Measurements from ENCODE around the gene KLF13. TPM values are rescaled to one million over a fixed set of nuclear protein-coding genes. Genes with fewer than 3 reads are reported as not detected.

Gene KLF13
- total and polyA plus RNA-seq, 2 experiments from 2014 or later, result 15.1 to 35.7 TPM

DNA sequence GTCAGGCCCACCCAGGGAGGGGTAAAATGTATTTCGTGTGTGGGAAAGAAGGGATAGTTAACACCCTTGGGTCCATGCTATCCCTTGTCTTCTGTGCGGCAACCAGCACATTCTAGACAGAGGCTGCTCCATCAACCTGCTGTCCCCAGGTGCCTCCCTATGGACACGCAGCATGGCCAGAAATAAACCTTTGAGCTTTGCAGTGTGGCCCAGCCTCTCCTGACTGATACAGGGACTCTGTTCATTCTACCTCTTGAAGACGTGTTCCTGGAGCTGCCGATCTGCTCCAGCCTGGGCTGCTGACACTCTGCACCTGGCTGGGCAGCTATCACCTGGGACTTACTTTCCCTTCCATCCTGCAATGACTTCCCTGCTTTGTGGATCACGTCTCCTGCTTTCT is 4.1 kb upstream of the KLF13 start:
- Histone ChIP-seq H3K27me3 (no peaks in the 10 kb centered on the region), H3K4me1 (ENCODE audit: low read depth) (peaks cover 6% of the 10 kb centered on the region), H3K36me3 (no peaks in the 10 kb centered on the region), H3K9me3 (ENCODE audit: low read depth) (no peaks in the 10 kb centered on the region), H3K27ac (no peak overlapping the region), H3K4me3 (no peak overlapping the region)
- TF ChIP-seq CTCF (IDR thresholded peaks at IDR 0.05; ENCODE audit: low read depth, low read length), result no peak
- DNase-seq (ENCODE audit: low read depth in 1 of 2, low spot score in 1 of 2), result no peak

- Histone ChIP-seq H3K27ac (no peak overlapping the region), H3K4me3 (no peak overlapping the region), H3K4me1 (ENCODE audit: low read depth) (peaks cover 6% of the 10 kb centered on the region), H3K27me3 (no peaks in the 10 kb centered on the region), H3K9me3 (ENCODE audit: low read depth) (no peaks in the 10 kb centered on the region), H3K36me3 (no peaks in the 10 kb centered on the region)
- DNase-seq (ENCODE audit: low read depth in 1 of 2, low spot score in 1 of 2), result no peak
- TF ChIP-seq CTCF (IDR thresholded peaks at IDR 0.05; ENCODE audit: low read depth, low read length), result no peak
Observed at GRCh38 chr15:31323627-31324026, 3.0 kb upstream of the KLF13 start.

DNA sequence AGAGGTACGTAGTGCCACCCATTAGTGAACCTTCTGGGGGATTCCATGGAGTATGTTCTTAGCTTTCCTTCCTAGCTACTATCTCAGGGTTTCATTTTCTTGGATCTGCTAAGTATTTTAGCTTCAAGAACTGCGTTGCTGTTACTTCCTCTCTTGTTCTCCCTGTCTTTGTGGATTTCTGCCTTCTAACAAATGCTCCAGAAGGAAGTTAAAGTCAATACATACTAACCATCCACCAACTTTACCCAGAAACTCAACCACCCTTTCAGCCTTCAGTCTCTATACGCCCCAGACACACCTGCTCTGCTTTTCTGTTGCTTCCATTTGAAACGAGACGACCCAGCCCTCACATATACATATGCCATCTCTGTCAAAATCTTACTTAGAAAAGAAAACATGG is 2.4 kb upstream of the KLF13 start:
- no peaks in the 10 kb centered on the region for H3K27me3 ChIP-seq
- TF ChIP-seq CTCF (IDR thresholded peaks at IDR 0.05; ENCODE audit: low read depth, low read length), result no peak
- H3K27ac ChIP-seq, result no peak overlapping the region
- H3K9me3 ChIP-seq (ENCODE audit: low read depth), result no peaks in the 10 kb centered on the region
- DNase-seq (ENCODE audit: low read depth in 1 of 2, low spot score in 1 of 2), result no peak
- peaks cover 11% of the 10 kb centered on the region for H3K4me1 ChIP-seq (ENCODE audit: low read depth)
- H3K4me3 ChIP-seq, result no peak overlapping the region
- H3K36me3 ChIP-seq, result no peaks in the 10 kb centered on the region

DNA sequence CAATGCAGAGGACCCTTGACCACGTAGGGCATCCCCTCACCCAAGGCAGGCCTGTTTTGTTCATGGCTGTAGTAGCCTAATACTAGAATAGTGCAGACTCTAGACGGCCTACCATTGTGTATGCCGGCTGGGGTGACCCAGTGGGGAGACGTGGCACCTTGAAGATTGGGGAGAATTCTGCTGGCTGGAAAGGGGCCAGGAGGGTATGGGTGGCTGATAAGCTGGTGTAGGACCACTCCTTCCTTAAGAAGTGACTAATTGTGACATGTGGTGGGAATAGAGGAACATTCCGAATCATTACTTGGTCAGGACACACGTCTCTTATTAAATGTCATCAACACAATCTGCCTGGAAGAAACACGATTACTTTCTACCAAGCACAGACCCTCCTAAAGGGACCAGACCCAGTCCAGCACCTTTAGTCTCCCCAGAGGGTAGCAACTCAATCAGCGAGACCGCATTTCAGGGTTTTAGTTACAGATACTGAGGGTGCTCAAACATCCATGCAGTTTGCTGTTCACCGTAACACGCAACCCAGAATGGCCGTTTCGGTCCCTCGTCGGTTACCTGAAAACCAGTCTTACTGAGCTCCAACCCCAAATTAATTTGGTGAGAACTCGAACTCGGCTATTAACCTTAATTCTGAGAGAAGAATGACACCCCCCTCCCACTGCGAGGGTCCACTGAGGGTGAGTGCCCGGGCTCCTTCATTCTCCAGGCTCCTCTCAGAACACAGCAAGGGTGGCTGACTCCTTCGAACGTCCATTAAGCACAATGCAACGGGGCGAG is 1.6 kb upstream of the KLF13 start:
- no peaks in the 10 kb centered on the region for H3K27me3 ChIP-seq
- no peaks in the 10 kb centered on the region for H3K9me3 ChIP-seq (ENCODE audit: low read depth)
- H3K36me3 ChIP-seq, result no peaks in the 10 kb centered on the region
- DNase-seq (ENCODE audit: low read depth in 1 of 2, low spot score in 1 of 2), result no peak
- H3K27ac ChIP-seq, result peak overlapping the region; percentile 87
- no peak for TF ChIP-seq CTCF (IDR thresholded peaks at IDR 0.05; ENCODE audit: low read depth, low read length)
- H3K4me1 ChIP-seq (ENCODE audit: low read depth), result peaks cover 11% of the 10 kb centered on the region
- H3K4me3 ChIP-seq, result peak overlapping the region; percentile 95

- no peaks in the 10 kb centered on the region for H3K27me3 ChIP-seq
- no peak for TF ChIP-seq CTCF (IDR thresholded peaks at IDR 0.05; ENCODE audit: low read depth, low read length)
- H3K4me1 ChIP-seq (ENCODE audit: low read depth), result peaks cover 15% of the 10 kb centered on the region
- no peaks in the 10 kb centered on the region for H3K9me3 ChIP-seq (ENCODE audit: low read depth)
- H3K4me3 ChIP-seq, result peak overlapping the region; percentile 95
- H3K27ac ChIP-seq, result peak overlapping the region; percentile 87
- DNase-seq (ENCODE audit: low read depth in 1 of 2, low spot score in 1 of 2), result peak in 1 of 2 donors; percentile 70
- no peaks in the 10 kb centered on the region for H3K36me3 ChIP-seq
Observed at GRCh38 chr15:31325595-31326155, 960 bp upstream of the KLF13 start.

Data from cardiac muscle cell (in vitro differentiated cells and primary cell).